Measurements from ENCODE around the gene DBNL.

DBNL gene

DNA sequence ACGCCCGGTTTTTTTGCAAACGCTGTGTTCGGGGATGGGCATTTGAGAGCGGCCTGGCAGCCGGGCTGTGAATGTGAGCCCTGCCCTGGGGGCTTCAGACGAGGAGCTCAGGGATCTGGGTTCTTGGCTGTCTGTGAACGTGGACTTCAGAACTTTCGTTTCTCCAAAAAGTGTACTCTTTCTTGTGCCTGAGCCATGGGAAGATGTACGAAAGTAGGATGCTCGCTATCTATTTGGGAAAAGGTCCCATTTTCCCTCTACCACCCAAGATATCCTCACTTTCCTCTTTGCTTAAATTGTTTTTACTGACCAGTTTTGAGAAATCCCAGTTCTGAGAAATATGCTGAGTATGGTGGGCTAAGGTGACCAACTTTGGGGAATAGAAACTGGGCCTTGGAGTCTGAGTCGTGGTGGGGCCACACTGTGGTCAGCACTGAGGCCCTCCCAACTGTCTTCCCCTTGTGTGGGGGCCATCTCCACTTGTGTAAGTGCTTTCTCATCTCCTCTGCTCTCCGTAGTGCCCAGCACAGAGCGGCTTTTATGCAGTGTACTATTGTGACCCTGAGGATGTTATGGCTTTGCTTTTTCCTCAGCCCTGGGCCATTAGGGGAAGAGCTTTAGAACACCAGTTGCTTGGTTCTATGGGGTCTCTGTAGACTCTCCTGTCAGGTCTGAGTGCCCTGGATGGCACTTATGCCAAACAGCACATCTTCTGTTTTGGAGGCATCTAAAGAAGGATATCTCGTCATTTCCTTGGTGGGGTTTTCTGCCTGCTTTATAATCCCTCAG, 918 bp downstream of the DBNL start:
- DNase-seq = no peak

- no peak for DNase-seq
These were observed 2.0 kb downstream of the DBNL start for GRCh38 chr7:44046321-44047061.

DNA sequence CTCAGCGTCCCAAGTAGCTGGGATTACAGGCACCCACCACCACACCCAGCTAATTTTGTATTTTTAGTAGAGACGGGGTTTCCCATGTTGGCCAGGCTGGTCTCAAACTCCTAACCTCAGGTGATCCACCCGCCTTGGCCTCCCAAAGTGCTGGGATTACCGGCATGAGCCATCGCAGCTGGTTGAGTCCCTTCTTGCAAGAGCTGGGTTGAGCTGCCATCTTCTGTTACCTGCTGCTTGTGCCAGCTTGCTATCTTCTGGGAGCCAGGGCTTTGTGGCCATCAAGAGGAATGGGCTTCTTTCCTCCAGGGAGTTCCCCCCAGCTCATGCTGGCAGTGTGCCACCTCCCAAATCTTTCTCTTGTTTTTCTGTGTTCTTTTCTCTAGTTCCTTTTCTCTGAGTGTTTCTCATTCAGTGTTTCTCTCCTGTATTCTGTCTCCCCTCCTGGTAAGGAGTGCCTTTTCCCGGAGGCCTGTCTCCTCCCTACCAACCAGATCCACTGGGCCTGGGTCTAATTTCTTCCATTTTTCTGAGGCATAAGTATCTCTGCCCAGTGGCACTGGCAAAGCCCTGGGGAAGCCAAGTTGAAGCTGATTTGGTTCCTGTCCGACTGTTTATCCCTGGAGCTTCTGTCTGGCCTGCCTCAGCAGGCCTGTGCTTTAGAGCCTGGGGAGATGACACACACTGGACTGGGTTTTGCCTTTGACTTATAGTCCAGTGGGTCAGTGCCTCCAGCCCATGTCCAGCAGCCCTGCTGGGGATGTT, 3.7 kb downstream of the DBNL start:
- no peak for DNase-seq

DNA sequence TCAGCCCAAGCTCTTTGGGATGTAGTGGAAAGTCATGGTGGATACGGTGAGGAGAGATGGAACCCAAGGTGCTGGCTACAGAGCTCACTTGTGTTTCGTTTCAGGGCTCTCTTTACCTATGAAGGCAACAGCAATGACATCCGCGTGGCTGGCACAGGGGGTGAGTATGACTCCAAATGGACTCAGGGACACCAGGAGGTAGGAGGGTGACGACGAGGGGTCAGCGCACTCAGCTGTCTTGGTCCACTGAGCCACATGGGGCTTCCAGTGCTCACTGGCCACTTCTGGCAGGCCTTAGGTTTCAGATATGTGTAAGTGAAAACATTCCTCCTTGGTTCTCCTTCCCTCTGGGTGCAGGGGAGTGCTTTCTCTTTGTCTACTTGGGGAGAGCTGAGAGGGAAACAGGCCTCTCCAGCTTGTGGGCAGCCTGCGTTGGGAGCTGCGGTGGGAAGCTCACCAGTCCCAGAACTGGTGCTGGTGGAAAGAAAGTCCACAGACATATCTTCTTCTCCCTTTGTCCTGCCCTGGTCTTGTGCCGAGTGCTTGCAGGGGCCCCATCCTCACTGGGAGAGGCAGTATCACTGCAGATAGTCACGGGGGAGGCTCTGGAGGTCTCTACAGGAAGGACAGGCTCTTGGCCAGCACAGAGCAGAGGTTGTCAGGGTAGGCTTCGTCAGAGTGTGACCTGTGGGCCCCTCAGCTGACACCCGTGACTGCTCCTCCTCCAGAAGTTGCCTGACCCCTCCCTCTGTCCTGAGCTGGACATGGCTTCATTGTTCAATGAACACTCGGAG, 5.8 kb downstream of the DBNL start:
- no peak for DNase-seq

GRCh38 chr7:44050915-44051560, 6.5 kb downstream of the DBNL start:
- no peak for DNase-seq

GRCh38 chr7:44051611-44052220, 7.2 kb downstream of the DBNL start:
- no peak for DNase-seq

DNA sequence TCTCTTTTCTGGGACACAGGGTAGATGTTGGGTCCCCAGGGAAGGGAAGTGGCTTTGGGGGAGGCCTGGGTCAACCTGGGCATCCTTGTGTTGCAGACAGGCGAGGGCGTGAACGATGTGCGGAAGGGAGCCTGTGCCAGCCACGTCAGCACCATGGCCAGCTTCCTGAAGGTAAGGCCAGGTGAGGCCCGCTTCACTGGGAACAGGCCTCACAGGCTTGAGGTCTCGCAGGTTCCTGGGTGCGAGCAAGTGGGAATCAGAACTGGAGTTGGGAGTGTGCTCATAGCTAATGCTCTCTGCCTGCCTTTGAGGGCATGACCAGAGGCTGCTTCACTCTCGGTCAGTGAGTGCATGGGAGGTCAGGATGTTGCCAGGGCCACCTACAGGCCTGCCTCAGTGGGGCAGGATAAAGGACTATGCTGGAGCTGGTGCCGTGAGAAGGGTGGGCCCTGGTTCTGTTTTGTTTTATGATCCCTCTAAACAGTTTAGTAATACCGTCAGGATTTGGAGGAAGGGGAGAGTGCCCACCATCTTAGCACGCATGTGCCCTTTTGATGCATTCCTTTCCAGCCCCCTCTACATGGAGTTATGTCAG, 8.4 kb downstream of the DBNL start:
- no peak for DNase-seq

- no peak for DNase-seq
These were observed 12.2 kb downstream of the DBNL start for GRCh38 chr7:44056681-44057080.

- DNase-seq = no peak
These were observed 12.8 kb downstream of the DBNL start for GRCh38 chr7:44057181-44057848.

DNA sequence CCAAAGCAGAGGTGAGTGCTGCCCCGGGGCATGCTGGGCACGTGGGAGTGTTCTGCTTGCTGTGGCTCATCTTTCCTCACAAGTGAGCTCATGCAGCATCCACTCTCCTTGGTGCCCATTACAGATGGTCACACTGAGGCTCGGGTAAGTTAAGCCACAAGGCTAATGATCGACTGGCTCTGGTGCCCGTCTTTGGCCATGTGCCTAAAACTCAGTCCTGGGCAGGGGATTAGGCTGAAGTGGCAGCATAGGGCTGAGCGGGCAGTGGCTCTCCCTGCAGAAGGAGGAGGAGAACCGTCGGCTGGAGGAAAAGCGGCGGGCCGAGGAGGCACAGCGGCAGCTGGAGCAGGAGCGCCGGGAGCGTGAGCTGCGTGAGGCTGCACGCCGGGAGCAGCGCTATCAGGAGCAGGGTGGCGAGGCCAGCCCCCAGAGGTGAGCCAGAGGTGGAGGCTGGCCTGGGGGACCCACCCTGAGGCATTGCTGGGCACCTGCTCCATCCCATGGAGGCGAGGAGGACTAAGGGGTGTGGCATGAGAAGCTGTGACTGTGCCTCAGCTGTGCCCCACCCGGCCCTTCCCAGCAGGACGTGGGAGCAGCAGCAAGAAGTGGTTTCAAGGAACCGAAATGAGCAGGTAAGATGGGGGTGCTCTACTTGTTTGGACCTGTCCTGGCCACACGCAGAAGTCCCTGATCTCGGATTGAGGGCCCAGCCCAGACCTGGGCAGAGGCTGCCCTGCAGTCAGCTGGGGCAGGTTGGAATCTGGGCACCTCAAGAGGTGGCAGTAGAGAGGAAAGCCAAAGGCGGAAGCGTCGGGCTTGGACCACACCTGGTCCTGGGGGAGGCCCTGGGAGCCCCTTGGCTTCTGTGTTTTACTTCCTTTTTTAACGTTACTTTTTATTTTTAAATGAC, 13.6 kb downstream of the DBNL start:
- no peak for DNase-seq

- DNase-seq = no peak
These were observed 14.3 kb downstream of the DBNL start for GRCh38 chr7:44058759-44059218.

- DNase-seq = no peak
These were observed 15.0 kb downstream of the DBNL start for GRCh38 chr7:44059219-44060090.

- no peak for DNase-seq
These were observed 15.8 kb downstream of the DBNL start for GRCh38 chr7:44060091-44060947.

DNA sequence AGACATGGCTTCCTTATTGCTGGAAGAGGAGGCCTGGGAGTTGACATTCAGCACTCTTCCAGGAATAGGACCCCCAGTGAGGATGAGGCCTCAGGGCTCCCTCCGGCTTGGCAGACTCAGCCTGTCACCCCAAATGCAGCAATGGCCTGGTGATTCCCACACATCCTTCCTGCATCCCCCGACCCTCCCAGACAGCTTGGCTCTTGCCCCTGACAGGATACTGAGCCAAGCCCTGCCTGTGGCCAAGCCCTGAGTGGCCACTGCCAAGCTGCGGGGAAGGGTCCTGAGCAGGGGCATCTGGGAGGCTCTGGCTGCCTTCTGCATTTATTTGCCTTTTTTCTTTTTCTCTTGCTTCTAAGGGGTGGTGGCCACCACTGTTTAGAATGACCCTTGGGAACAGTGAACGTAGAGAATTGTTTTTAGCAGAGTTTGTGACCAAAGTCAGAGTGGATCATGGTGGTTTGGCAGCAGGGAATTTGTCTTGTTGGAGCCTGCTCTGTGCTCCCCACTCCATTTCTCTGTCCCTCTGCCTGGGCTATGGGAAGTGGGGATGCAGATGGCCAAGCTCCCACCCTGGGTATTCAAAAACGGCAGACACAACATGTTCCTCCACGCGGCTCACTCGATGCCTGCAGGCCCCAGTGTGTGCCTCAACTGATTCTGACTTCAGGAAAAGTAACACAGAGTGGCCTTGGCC, 16.6 kb downstream of the DBNL start:
- DNase-seq = no peak

GRCh38 chr7:44061645-44062179, 17.2 kb downstream of the DBNL start:
- no peak for DNase-seq

- DNase-seq = no peak
These were observed 17.8 kb downstream of the DBNL start for GRCh38 chr7:44062180-44062902.

All from NCI-H446 (cell line).